ENCODE results near the gene MTHFS.

DNA sequence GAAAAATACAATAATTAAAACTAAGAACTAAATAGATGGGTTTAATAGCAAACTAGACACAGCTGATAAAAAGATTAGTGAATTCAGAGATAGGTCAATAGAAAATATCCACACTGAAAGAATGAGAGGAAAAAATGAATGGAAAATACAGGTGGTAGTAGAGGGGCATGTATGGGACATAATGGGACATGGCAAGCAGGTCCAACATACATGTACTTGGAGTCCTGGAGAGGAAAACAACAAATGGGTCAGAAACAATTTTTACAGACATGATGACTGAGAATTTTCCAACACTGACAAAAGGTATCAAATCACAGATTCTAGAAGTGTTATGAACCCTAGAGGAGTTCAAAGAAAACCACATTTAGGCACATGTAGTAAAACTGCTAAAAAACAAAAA, 68.4 kb downstream of the MTHFS start:
- TF ChIP-seq CTCF (IDR thresholded peaks at IDR 0.05) (no peak), POLR2A (IDR thresholded peaks at IDR 0.05) (no peak)
